NCI-H2029 treated with DMSO at 0.1 percent for 48 hours (cell line): ENCODE results near the gene KIF26A.
"Not testable (repeated sequence)": the region's sequence is repeated elsewhere in the genome, so short reads cannot be mapped to it uniquely, and the experiment has no call there.

ENCODE experiments used
- DNase-seq: peaks from one replicate; lab custom pipeline; 2025; lab: John Stamatoyannopoulos, UW

The KIF26A gene

DNA sequence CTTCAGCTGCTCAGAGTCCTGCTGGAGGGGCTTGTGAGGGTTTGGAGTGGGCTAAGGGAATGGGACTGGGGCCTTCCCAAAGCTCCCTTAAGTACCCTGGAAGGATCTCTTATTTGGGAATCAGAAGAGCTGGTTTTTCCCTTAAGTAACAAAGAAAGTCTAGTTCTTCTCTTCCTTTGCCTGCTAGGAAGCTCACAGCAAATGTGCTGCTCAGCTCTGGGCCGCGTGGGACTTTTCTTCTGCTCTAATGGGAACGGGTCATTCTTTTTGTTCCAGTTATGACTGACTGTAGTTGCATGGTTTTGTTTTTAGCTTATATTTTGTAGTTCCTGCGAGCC, 6.0 kb downstream of the KIF26A start:
- DNase-seq: no peak

DNA sequence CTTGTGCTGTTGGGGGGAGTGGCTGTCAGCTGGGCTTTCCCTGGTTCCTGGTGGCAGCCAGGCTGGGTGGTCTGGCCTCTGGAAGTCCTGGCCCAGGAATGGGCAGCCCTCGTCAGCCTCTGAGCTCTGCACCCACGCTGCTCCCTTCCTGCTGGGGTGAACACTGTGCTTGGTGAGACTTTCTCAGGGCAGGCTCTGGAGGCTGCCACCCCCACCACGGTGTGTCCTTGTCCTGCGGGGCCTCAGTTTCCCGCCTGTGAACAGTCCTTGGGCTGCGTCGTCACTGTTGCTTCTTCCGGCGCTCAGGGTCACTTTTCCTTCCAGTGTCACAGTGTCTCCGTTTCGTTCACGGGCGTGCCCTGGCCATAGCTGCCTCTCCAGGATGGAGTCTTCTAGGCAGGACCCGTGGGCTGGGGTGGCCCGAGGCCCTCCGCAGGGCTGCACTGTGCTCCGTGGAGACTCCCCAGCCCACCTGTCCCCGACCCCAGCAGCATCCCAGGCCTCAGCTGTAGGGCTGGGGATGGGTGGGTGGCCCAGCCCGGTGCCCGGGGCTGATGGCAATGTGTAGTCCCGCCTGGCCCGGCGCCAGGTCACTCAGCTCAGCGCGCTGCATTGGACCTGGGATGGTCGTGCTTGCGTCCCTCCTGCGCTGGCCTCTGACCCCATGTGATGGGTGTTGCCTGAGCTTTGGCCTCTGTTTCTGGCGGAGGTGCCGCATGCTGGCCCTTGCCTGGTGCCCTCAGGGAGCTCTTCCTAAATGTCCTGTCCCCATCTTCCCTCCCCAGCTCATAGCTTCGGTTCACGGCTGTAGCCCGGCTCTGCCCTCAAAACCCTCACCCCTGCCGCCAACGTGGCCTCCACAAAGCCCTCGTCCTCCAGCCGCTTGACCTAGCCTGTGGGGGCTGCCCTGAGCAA, 6.8 kb downstream of the KIF26A start:
- DNase-seq: no peak

DNA sequence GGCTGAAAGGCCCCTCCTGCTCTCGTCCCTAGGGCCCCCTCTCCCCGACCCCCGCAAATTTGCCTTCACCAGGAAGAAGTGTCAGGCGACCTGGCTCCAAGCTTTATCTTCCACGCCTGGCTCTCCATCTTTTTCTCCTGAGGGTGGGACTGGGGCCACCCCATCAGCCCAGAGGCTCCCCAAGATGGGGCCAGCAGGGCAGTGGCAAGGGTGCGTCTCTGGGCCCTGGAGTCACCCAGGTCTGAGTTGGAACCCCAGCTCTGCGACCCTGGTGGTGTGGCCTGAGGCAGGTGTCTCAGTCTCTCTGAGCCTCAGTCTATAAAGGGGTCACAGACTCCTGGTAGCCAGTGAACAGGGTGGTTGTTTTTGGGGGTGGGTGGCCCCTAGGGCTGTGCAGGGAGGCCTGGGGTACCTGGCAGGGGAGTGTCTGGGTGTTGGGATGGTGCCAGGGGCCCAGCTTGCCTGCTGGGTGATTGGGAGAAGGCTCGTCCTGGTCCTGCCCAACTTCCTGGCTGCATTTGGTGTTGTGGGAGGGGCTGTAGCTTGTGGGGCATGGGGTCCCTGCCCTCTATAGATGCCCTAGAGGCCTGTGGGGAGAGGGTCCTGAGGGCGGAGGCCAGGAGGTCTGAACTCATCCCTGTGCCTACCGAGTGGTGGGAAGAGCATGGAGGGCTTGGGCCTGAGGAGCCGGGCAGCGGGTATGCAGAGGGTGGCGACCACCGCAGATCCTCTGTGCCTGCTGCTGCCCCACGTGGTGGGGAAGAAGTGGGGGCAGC, 7.6 kb downstream of the KIF26A start:
- no peak for DNase-seq

DNA sequence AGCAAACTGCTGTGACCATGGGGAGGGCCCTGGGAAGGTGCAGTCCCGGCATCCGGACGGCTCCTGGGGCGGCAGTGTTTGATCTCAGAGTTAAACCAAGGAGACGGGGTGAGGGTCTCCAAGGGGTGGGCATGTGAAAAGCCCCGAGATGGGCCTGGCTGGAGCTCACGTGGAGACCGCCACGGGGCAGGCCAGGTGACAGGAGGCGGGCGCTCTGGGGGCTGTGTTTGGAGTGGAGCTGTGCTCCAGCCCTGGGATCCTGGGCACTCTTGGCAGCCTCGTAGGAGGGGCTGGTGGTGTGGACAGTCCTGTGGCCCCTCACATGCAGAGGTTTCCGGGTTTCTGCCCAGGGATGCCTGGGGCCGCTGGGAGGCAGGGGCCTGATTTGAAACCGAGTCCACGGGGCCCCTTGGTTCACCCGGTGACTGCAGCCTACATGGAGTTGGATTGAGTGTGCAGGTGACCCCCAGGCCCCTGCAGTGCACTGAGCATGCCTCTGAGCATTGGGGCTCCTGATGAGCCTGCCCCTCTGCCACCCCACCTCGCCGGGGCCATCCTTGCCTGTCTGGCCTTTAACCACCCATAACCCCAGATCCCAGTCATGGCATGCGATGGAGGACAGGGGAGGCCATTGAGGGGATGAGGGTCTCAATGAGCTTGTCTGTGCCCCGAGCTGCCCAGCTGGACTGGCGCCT, 8.4 kb downstream of the KIF26A start:
- no peak for DNase-seq

DNA sequence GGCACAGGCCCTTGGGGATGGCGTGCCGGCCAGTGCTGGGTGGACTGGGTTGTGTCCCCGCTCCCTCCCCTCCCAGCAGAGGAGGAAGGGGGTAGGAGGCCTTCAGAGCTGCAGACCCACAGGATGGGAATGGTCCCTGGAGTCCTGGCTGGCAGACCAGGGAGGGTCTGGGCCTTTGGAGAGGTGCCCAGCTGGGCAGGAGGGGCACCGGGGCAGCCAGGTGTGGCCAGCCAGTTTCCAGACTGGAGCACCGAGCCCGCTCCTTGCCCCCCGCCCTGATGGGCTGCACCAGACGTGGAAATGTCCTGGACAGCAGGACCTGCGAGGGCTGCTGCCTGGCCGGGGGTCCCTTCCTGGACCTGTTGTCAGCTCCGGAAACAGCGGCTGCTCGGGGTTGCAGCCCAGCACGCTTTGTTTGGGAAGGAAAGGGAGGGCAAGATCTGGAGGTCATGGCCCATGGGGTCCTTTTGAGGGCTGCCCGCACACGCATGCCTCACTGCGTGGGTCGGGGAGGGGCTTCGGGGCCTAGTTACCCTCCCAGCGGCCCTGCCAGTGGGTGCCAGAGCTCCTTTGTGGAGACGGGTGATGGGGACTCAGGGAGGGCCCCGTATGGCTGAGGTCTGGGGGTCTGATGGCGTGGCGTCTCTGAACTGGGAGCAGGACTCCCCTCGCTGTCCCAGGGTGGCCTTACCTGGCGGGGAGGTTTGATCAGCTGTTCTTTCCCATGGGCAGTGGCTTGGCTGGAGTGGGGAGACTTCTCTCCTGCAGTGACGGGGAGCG, 9.1 kb downstream of the KIF26A start:
- no peak for DNase-seq

DNA sequence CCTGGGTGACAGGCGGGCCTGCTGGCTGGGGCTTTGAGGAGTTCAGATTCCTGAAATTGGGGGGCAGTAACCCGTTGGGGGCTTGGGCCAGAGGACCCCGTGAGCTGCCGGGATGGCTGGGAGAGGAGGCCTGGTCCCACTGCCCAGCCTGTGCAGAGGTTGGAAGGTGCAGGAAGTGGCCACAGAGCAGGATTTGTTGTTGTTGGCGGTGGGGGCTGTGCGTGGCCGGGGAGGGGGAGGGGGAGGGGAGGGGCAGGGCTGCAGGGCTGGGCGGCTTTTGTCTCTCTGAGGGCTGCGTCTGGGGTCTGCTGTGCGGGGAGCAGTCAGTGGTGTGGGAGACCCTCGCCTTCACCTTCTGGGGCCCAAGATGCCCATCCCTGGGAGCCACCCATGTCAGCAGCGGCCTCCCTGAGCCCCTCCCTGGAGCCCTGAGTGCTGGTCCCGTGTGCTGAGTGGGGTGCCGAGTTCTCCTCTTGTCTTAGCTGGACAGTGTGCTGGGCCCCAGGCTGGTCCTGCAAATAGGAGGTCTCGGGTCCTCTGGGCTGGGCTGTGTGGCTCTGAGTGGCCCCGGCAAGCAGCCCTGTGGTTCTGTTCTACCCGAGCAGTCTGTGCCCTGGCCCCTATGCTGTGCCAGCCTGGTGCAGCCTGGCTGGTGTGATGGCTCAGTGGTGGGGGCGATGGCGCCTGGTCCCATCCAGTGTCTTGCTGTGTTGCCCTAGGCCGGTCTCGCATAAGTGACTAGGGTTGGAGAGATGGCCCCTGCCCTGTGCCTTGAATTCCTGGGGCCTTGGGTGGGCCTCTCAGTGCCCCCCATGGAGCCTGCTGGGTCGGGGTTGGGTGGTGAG, 10.3 kb downstream of the KIF26A start:
- DNase-seq: no peak

DNA sequence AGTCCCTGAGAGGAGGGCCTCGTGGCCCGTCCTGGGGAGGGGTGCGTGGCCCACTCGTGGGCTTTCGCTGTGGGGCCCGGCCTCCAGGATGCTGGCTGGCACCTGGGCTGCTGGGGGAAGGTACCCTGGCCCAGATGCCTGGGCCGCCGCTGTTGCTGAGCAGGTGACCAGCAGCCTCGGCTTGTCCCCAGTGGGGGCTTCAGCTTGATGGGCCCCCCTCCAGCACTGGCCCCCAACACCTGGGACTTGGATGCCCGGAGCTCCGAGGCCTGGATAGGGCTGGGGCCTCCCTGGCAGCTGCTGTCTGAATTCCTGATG, 10.8 kb downstream of the KIF26A start:
- DNase-seq: no peak

DNA sequence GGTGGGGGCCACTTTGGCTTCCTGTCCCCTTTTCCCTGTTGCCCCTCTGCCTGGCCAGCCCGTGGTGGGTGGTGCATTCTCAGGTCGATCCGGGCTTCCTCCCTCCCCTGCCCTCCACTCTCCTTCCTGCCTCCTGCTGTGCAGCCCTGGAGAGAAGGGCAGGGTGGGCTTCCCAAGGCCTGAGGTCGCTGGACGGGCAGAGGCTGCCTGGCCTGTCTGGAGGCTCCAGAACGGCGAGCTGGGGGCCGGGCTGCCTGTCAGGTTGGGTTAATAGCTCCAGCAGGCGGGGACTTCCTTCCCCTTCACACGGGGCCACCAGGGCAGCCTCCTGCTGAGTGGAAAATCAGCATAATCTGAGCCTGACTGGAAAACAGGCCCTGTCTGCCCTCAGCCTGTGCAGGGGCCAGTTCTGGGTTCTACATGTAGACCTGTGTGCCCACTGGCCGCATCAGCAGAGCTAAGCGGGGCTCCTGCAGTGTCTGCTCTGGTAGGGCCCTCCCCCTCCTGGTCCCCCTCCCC, 11.3 kb downstream of the KIF26A start:
- no peak for DNase-seq

DNA sequence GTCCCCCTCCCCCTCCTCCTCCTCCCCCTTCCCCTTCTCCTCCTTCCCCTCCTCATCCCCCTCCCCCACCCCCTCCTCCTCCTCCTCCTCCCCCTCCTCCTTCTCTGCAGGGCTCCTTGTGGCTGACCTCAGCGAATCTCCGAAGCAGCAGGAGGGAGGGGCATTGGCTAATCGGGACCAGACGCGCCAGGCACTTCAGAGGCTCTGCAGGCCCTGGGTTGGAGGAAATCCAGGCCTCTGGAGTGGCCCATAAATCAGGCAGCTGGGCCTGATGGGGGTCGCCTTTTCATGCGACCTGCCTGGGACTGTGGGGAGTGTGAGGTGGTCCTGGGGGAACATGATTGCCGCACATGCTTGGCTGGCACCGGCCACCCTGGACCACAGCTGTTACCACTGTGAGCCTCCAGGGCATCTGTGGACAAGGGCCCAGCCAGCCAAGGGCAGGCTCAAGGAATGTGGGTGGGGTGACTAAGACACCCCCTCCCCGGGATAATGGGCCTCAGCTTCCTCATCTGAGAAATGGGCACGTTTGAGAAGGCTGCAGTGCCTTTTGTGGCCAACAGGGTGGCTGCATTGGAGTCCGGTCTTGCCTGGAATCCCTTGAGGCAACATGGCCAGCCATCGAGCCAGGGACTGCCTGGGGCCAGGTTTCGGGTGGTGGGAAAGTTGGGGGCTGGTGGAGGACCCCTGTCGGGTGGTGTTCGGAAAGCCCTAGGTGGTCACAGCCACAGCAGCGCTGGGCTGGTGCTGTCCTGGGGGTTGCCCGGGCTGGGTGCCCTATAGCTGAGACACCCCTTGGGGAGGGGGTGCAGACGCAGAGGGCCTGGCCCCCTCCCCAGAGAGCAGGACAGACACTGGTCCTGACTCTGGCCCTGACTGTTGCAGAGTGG, 12.0 kb downstream of the KIF26A start:
- peak; percentile 9 for DNase-seq

DNA sequence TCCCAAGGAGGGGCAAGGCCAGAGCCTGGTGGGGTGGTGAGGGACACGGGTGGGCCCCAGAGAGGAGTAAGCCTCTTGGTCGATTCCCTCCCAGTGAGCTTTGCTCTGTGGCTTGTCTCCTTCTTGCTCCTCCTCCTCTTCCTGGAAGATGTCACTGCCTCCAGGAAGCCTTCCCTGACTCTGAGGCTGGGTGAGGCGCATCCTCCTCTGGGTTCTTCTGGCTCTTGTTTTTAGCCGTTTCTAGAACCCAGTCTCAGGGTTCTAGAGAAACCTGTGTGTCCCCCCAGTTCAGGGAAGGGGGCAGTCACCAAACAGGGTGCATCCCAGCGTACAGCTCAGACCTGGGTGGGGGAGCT, 12.6 kb downstream of the KIF26A start:
- no peak for DNase-seq

DNA sequence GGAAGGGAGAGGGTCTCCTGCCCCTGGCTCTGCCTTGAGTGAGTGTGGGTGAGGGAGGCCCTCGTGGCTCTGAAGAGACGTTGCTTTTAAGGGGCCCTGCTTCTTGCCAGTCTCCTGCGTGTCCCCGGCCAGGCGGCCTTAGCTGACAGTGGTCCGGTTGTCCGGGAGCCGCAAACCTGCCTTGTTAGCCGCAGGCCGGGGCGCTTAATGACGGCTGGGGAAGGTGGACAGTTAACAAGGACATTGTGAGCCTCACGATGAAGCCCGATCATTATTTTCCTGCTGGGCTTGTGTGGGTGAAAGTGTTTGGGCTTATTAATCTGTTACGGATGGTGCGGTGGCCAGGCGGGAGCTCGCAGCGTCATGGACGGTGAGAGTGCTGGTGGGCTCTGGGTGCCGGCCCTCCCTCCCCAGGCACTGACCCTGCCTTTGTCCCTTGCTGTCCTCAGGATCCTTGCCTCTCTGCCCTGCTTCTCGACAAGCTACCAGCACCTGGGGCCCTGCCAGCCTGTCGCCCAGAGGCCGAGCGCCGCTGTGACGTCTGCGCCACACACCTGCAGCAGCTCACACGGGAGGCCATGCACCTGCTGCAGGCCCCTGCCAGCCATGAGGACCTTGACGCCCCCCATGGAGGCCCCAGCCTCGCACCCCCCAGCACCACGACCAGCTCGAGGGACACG, 13.3 kb downstream of the KIF26A start:
- no peak for DNase-seq

DNA sequence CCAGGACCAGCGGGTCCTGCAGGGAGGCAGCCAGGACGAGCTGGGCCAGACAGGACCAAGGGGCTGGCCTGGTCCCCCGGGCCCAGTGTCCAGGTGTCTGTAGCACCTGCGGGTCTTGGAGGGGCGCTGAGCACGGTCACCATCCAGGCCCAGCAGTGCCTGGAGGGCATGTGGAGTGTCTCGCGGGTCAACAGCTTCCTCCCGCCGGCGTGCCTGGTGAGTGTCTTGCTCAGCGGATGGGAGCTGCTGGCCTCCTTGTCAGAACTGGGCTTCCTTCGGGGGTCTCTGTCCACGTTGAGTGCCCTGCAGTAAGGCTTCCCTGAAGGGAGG, 13.8 kb downstream of the KIF26A start:
- DNase-seq: no peak

DNA sequence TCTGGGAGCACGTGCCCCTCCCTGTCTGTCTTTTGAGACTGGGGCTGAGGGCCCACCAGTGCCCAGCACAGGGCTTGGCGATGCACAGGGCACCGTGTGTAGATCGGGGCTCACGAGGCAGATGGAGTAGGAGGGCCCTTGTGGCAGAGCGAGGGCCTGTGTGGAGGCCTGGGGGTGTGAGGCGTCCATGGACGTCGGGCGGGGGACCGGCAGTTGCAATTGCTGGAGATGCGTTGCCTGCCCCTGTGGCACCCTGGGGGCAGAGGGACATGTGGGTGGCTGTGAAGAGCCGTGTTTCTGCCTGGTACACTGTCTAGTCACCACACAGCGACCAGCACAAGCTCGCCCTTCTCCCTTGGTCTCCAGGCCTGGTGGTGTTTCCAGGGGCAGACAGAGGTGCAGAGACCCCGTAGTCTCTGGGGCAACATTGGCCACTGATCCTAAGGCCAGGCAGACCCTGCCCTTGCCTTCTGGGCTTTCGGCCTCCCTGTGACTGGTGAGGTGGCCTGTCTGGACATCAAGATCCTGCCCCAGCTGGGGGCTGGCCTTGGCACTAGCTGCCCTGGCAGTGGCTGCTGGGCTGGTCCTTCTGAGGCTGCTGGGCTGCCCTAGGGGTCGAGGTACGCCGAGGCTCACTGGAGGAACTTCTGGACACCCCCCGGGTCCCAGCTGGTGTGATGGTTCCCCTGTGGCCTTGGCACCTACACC, 14.5 kb downstream of the KIF26A start:
- DNase-seq: no peak

DNA sequence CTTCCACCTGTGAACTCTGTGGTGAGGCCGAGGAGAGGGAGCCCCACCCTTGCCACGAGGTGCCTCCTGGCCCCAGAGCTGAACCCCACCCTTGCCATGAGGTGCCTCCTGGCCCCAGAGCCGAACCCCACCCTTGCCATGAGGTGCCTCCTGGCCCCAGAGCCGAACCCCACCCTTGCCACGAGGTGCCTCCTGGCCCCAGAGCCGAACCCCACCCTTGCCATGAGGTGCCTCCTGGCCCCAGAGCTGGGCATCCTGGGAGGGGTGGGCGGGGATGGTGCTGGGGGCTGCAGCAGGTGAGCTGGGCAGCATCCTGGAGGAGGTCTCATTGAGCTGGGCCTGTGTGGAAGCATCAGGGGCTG, 15.0 kb downstream of the KIF26A start:
- DNase-seq: not testable (repeated sequence)

DNA sequence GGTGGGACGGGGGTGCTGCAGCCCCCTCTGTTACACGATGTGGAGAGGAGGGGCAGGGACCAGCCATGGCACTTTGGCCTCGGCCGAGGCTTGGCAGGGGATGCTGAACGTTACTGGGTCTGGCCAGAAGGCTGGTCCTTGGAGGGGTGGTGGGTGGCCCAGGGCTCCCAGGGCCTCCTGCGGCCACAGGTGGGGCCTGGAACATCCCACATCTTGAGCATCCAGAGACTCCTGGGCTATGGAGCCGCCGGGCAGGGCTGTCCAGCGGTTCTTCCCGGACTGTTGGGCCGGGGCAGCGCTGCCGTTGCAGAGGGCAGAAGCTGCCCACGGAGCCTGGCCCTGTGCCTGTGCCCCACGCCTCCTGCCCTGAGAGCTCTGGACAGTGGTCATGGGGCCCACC, 15.9 kb downstream of the KIF26A start:
- DNase-seq: no peak

DNA sequence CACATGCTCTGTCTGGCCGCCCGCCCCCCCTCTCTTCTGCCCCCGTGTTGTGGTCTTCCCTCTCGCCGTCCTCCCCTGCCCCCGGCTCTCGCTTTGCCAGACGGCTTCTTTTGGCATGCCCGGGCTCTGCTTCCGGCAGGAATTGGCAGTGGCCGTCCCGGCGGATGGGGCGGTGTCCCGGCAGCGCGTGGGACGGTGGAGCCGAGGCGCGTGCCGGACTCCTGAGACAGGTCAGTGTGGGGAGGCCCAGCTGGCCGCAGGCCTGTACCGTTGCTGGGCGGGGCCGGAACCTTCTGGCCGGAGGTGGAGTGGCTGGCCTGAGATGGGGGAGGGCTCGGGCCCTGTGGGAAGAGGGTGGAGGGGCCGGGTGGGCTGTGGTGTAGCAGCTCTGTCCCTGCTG, 17.1 kb downstream of the KIF26A start:
- no peak for DNase-seq

DNA sequence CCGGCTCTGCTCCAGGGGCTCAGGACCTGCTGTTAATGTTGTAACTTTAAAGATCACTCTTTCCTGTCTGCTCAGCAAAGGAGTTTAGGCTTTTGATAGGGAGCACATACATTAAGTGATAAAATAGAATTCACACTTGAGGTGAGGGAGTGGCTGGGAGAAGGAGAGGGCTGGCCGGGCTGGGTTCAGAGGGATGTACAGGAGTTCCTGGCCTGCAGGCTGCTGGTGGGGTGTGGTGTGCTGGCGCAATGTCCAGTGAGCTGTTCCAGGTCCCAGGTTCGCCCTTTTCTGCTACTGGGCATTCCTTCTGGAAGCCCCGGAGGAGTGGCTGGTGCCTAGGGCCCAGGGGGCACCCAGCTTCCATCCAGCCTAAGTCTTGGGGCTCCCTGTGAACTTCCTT, 17.8 kb downstream of the KIF26A start:
- DNase-seq: no peak

DNA sequence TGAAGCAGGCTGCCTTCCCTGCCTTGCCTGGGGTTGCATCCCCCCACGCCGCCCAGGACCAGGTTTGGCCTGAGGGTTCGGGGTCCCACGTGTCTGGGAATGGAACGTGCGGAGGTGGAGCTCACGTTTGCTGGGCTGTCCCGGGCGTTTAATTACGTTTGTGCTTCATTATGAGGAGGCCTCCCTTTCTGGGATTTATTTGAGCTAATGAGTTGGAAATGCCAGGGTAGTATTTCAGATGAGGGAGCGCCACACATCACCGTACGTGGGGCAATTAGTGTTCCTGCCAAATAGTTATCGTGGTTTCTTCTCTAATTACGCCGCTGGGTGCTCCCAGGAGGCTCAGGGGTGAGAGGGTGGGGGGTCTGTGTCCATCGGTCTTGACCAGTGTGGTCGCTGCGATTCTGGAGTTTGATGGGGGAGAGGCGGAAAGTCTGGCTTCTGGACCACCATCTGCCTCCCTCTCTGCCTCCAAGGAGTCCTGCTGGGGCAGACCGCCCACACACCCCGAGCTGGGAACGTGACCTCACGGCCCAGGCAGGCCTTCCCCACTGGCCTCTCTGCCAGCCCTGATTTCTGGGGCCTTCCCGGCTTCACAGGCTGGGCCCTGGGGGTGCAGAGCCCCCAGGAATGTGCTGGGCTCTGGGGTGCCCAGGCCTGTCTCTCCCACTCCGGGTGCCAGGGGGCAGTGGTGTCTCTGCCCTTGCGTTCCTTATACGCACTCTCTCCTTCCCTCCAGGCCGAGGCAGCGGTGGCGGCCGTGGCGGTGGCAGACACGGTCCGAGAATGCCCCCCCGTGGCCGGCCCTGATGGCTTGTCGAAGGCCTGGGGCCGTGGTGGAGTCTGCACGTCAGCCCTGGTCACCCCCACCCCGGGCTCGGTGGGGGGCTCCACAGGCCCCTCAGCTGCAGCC, 18.9 kb downstream of the KIF26A start:
- no peak for DNase-seq
